MM.1S (cell line): ENCODE measurements around the gene ALKBH2.

Experiments
- EZH2 ChIP-seq: fragments of 300-600 bp; sonication (generic); optimal IDR thresholded peaks from 2 replicates; pipeline ENCODE3; 2017; ENCODE audit warnings: low read depth, mild to moderate bottlenecking, antibody characterized with exemption, low read length, mixed read lengths
- EZH2phosphoT487 ChIP-seq: fragments of 300-600 bp; sonication (generic); IDR thresholded peaks from 2 replicates; pipeline ENCODE4 v1.6.1; 2018; ENCODE audit warnings: antibody characterized with exemption, low read length
- TF ChIP-seq, protein P1 (sequence below): fragments of 300-600 bp; sonication (generic); IDR thresholded peaks from 2 replicates; pipeline ENCODE4 v1.5.1; 2016; ENCODE audit warnings: antibody characterized with exemption, low read length, mixed read lengths

DNA sequence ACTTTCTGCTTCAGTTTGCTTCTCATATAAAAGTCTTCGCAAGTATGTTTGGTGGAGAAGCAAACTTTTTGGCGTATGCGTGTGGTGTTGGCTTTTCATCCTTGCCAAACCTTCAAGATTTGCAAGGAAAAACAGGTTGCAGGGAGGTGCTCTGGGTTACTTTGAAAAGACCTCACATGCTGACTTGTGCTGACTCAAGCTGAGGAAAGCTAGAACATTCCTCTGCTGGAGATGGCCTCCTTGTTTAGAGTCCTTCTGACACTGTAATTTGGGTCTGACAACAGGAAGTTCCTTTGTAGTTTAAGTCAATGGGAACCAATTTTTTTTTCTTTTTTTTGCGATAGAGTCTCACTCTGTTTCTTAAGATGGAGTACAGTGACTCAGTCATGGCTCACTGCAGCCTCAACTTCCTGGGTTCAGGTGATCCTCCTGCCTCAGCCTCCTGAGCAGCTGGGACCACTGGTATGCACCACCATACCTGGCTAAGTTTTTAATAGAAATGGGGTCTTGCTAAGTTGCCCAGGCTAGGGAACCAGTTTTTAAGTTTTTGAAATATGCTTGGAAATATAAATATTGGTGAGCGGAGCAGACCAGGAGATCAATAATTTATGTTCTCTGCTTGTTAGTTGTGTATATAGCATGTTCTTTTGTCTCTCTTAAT lies 20.5 kb upstream of the ALKBH2 start:
- TF ChIP-seq, protein P1, sequence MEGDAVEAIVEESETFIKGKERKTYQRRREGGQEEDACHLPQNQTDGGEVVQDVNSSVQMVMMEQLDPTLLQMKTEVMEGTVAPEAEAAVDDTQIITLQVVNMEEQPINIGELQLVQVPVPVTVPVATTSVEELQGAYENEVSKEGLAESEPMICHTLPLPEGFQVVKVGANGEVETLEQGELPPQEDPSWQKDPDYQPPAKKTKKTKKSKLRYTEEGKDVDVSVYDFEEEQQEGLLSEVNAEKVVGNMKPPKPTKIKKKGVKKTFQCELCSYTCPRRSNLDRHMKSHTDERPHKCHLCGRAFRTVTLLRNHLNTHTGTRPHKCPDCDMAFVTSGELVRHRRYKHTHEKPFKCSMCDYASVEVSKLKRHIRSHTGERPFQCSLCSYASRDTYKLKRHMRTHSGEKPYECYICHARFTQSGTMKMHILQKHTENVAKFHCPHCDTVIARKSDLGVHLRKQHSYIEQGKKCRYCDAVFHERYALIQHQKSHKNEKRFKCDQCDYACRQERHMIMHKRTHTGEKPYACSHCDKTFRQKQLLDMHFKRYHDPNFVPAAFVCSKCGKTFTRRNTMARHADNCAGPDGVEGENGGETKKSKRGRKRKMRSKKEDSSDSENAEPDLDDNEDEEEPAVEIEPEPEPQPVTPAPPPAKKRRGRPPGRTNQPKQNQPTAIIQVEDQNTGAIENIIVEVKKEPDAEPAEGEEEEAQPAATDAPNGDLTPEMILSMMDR, result no peak
- TF ChIP-seq EZH2 (no peak), EZH2phosphoT487 (no peak)
